ENCODE results near the gene KLC3. TPM values are rescaled to one million over a fixed set of nuclear protein-coding genes. Genes with fewer than 3 reads are reported as not detected.

Gene KLC3
- total RNA-seq, 1 experiment from 2014 or later, result 0.49 TPM

DNA sequence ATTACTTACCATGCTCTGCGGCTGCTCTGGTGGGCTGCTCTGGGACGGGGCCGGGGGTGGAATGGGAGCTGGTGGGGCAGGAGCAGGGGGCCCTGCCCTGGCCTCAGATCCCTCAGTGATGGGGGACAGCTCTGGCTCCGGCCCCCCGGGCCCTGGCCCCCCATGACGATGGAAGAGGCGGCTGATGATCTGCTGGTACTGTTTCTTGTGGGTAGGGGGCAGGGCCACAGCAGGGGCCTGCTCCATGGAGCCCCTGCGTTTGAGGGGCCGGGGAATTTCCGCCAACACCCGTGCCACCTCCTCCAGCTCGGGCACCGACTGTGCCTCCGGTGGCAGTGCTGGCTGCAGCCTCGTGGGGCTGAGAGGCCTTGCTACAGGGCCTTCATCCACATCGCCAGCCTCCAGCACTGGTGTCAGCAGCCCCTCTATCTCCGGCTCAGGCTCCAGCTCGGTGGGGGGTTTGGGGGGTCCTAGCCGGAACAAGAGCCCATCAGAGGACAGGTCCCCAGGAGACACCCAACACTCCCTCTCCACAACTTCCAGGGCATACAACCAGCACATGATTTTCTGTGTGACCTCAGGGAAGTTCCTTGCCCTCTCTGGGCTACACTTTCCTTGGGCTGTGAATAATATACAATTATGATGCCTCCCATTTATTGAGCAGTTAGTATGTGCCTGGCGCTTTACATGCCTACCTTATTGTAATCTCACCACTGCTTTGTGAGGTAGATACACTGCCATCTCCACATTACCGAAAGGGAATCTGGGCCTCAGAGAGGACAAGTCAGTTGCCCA, 51.5 kb downstream of the KLC3 start:
- Histone ChIP-seq H3K4me1 (ENCODE audit: control insufficient read depth, insufficient read depth, low read length) (no peaks in the 10 kb centered on the region), H3K27me3 (ENCODE audit: control insufficient read depth, insufficient read depth, low read length) (no peaks in the 10 kb centered on the region), H3K9me3 (ENCODE audit: control insufficient read depth, insufficient read depth, low read depth, low read length) (no peaks in the 10 kb centered on the region), H3K36me3 (ENCODE audit: control insufficient read depth, insufficient read depth, low read length) (no peaks in the 10 kb centered on the region; the same call in 1 of the 2 replicates), H3K27ac (ENCODE audit: low read length) (no peak overlapping the region), H3K4me3 (ENCODE audit: low read depth in 2 of 2, low read length in 2 of 2) (no peak overlapping the region)
- no peak for ATAC-seq
- ChIA-PET CTCF (no interaction called here), POLR2A (no interaction called here)
- TF ChIP-seq, protein P1, sequence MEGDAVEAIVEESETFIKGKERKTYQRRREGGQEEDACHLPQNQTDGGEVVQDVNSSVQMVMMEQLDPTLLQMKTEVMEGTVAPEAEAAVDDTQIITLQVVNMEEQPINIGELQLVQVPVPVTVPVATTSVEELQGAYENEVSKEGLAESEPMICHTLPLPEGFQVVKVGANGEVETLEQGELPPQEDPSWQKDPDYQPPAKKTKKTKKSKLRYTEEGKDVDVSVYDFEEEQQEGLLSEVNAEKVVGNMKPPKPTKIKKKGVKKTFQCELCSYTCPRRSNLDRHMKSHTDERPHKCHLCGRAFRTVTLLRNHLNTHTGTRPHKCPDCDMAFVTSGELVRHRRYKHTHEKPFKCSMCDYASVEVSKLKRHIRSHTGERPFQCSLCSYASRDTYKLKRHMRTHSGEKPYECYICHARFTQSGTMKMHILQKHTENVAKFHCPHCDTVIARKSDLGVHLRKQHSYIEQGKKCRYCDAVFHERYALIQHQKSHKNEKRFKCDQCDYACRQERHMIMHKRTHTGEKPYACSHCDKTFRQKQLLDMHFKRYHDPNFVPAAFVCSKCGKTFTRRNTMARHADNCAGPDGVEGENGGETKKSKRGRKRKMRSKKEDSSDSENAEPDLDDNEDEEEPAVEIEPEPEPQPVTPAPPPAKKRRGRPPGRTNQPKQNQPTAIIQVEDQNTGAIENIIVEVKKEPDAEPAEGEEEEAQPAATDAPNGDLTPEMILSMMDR (IDR thresholded peaks at IDR 0.05), result no peak
- TF ChIP-seq REST (IDR thresholded peaks at IDR 0.05; ENCODE audit: insufficient read depth in 1 of 2, low read depth in 2 of 2, low read length in 1 of 2) (no peak), SIN3A (IDR thresholded peaks at IDR 0.05; ENCODE audit: borderline replicate concordance, insufficient read depth, low read depth, low read length) (no peak), POLR2AphosphoS5 (IDR thresholded peaks at IDR 0.05; ENCODE audit: low read depth, low read length) (no peak), TCF7L2 (IDR thresholded peaks at IDR 0.05; ENCODE audit: low read depth, low read length) (no peak)
- no peak for DNase-seq (ENCODE audit: low read depth, low spot score)
- in situ Hi-C loops (cut with HindIII; ENCODE audit: low pct_unique_long_range_greater_than_20kb, low sequenced_read_pairs), result no loop called here
- no TSS peak for BruUV-seq (replicated peaks)
- intact Hi-C loops (cut with micrococcal nuclease; ENCODE audit: unreplicated experiment), result no loop called here

DNA sequence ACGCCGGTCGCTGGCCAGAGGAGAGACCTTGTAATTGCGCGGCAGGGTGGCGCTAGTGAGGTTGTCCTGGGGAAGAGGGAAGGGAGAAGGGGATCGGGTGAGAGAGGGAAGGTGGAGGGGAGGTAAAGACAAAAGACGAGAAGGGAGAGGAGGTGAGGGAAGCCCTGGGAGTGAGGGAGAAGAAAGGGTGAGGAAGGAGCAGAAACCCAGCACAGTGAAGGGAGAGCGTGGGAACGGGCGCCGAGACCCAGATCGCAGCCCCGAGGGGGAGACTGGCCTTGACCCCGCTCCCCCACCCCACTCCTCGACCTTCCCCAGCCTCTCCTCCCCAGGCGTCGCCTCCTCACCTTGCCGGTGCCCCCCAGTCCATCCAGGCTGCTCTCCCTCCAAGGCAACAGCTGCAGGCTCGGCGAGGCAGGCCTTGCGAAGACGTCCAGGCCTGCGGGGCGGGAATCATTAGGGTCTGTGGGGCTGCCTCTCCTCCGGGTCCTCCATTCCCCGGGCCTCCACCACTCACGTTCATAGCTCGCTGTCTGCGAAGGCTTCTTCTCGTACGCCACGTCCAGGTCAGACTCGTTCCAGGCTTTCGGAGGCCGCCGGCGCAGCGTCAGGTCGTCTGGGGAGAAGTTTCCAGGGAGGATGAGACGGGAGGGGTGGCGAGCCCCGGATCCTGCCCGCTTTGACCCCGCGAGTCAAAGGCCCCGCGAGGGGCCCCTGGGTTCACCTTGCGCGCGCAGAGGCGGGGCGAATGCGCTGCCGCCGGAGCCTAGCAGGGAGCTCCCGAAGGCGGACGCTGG, 55.5 kb downstream of the KLC3 start:
- Histone ChIP-seq H3K27ac (ENCODE audit: low read length) (no peak overlapping the region), H3K27me3 (ENCODE audit: control insufficient read depth, insufficient read depth, low read length) (no peaks in the 10 kb centered on the region), H3K4me1 (ENCODE audit: control insufficient read depth, insufficient read depth, low read length) (no peaks in the 10 kb centered on the region), H3K4me3 (ENCODE audit: low read depth in 2 of 2, low read length in 2 of 2) (no peak overlapping the region), H3K36me3 (ENCODE audit: control insufficient read depth, insufficient read depth, low read length) (no peaks in the 10 kb centered on the region; the same call in 1 of the 2 replicates), H3K9me3 (ENCODE audit: control insufficient read depth, insufficient read depth, low read depth, low read length) (no peaks in the 10 kb centered on the region)
- ChIA-PET CTCF (no interaction called here), POLR2A (no interaction called here)
- no peak for ATAC-seq
- DNase-seq (ENCODE audit: low read depth, low spot score), result no peak
- intact Hi-C loops (cut with micrococcal nuclease; ENCODE audit: unreplicated experiment), result no loop called here
- no TSS peak for BruUV-seq (replicated peaks)
- in situ Hi-C loops (cut with HindIII; ENCODE audit: low pct_unique_long_range_greater_than_20kb, low sequenced_read_pairs), result no loop called here
- no peak for TF ChIP-seq TCF7L2 (IDR thresholded peaks at IDR 0.05; ENCODE audit: low read depth, low read length)
- TF ChIP-seq, protein P1 (IDR thresholded peaks at IDR 0.05), result no peak
- TF ChIP-seq SIN3A (IDR thresholded peaks at IDR 0.05; ENCODE audit: borderline replicate concordance, insufficient read depth, low read depth, low read length), result no peak
- no peak for TF ChIP-seq POLR2AphosphoS5 (IDR thresholded peaks at IDR 0.05; ENCODE audit: low read depth, low read length)
- TF ChIP-seq REST (IDR thresholded peaks at IDR 0.05; ENCODE audit: insufficient read depth in 1 of 2, low read depth in 2 of 2, low read length in 1 of 2), result no peak

Measured in Panc1 (cell line).